ENCODE results near the gene ARHGEF37.

Gene ARHGEF37

DNA sequence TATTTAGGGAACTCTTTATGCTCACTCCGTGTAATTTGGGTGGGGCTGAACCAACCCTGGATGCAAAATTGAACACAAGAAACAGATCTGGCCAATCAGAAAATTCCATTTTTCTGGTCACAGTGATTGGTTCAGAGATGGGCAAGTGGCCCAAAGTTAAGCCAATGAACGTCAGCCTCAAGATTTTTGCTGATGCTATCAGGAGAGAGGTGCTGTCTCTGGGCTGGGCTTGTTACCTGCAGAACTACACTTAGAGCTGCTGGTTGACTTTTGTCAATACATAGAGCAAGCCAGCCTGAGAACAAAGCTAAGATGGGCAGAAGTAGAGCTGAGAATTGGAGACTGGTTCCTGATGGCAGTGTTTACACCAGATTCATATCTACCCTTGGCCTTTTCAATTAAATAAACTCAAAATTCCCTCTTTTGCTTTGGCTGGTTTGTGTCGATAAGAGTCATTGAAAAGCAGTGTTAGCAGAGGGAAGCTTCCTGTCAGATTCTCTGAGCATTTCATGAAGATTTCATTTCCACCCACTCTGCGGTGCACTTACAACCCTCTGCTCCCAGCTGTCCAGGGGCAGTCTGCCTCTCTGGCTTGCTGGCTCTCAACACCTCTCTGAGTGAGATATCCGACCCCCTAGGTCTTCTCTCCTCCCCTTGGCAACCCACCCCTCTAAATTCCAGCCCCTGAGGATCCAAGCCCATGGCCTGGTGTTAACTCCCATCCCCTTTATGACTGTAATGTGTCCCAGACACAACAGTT lies 84.3 kb downstream of the ARHGEF37 start:
- H3K27me3 ChIP-seq (ENCODE audit: low read depth, low read length): no peaks in the 10 kb centered on the region
- H3K4me2 ChIP-seq (ENCODE audit: low read length): no peak overlapping the region
- TF ChIP-seq EZH2phosphoT487 (IDR thresholded peaks at IDR 0.05; ENCODE audit: low read depth) (no peak), CTCF (IDR thresholded peaks at IDR 0.05; ENCODE audit: low read depth, low read length) (no peak)
- H3K4me1 ChIP-seq (ENCODE audit: low read length): 0 out of 2 replicates have a peak, but pooled peaks cover 2% of the 10 kb centered on the region
- H3K4me3 ChIP-seq (ENCODE audit: low read length): no peak overlapping the region
- H3K36me3 ChIP-seq (replicated peaks; ENCODE audit: low read depth, low read length): no peaks in the 10 kb centered on the region
- H3K9ac ChIP-seq (ENCODE audit: low read length): no peak overlapping the region
- H2AFZ ChIP-seq (ENCODE audit: low read depth, low read length): no peak overlapping the region
- H4K20me1 ChIP-seq (ENCODE audit: insufficient read depth, low read length): no peaks in the 10 kb centered on the region
- no peaks in the 10 kb centered on the region for H3K9me3 ChIP-seq (ENCODE audit: insufficient read depth, low read length)
- H3K79me2 ChIP-seq (ENCODE audit: low read length): no peaks in the 10 kb centered on the region
- H3K27ac ChIP-seq (ENCODE audit: low read length): no peak overlapping the region

DNA sequence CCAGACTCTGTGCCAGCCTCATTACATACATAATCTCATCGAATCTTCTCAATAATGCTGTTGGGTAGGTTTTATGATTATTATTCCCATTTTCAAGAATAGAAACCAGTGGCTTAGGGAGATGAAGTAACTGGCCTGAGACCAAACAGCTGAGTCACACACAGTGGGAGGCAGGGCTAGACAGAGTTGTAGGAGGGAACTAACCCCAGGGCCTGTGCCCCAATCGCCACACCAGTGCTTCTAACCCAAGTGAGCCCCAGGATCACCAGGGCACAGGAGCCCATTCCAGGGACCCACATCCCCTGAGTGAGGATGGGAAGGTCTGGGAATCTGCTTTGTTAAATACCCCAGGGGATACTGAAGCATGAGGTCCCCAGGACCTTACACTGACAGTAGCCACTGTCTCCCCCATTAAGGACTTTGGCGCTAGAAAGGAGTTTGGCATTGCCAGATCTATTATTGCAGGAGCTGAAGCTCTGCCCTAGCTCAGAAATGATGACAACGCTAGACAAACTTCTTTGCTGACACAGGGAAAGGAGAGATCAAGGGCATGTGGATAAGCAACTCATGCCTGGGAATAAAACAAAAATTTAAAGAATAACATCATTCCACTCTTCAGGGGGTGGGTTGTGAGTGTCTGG lies 85.0 kb downstream of the ARHGEF37 start:
- no peak overlapping the region for H3K9ac ChIP-seq (ENCODE audit: low read length)
- H3K79me2 ChIP-seq (ENCODE audit: low read length): no peaks in the 10 kb centered on the region
- H3K36me3 ChIP-seq (replicated peaks; ENCODE audit: low read depth, low read length): no peaks in the 10 kb centered on the region
- no peak overlapping the region for H3K4me3 ChIP-seq (ENCODE audit: low read length)
- H3K27me3 ChIP-seq (ENCODE audit: low read depth, low read length): no peaks in the 10 kb centered on the region
- no peaks in the 10 kb centered on the region for H4K20me1 ChIP-seq (ENCODE audit: insufficient read depth, low read length)
- TF ChIP-seq CTCF (IDR thresholded peaks at IDR 0.05; ENCODE audit: low read depth, low read length) (no peak), EZH2phosphoT487 (IDR thresholded peaks at IDR 0.05; ENCODE audit: low read depth) (no peak)
- H3K27ac ChIP-seq (ENCODE audit: low read length): no peak overlapping the region
- no peaks in the 10 kb centered on the region for H3K9me3 ChIP-seq (ENCODE audit: insufficient read depth, low read length)
- 0 out of 2 replicates have a peak, but pooled peaks cover 2% of the 10 kb centered on the region for H3K4me1 ChIP-seq (ENCODE audit: low read length)
- H2AFZ ChIP-seq (ENCODE audit: low read depth, low read length): no peak overlapping the region
- H3K4me2 ChIP-seq (ENCODE audit: low read length): no peak overlapping the region

DNA sequence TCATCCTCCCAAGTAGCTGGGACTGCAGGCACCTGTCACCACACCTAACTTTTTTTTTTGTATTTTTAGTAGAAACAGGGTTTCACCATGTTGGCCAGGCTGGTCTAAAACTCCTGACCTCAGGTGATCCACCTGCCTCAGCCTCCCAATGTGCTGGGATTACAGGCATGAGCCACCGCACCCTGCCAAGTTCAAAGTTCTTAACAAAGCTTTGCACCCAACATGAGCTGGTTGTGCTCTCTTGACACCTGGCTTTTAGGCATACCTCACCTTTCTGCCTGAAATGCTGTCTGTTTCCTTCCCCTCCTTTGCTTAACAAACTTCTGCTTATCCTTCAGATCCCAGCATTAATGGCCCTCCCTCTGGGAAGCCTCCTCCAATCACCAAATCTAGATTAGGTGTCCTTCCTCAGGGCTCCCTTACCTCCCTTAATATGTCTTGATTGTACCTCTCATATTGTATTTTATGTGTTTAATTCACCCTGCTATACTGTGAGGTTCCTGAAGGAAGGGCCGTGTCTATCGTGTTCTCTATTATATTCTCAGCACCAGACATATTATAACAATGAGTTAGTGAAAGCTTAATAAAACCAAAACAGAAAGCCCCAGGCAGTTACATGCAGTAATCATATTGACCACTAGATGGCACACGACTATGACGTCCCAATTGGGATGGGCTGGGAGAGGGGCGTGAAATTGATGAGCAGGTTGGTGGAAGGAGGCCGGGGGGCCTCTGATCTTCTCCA lies 86.0 kb downstream of the ARHGEF37 start:
- no peaks in the 10 kb centered on the region for H3K36me3 ChIP-seq (replicated peaks; ENCODE audit: low read depth, low read length)
- H3K9me3 ChIP-seq (ENCODE audit: insufficient read depth, low read length): no peaks in the 10 kb centered on the region
- H3K79me2 ChIP-seq (ENCODE audit: low read length): no peaks in the 10 kb centered on the region
- H3K4me2 ChIP-seq (ENCODE audit: low read length): 0 out of 2 replicates have a peak overlapping the region, but pooled peaks have one; percentile 24
- no peak overlapping the region for H3K9ac ChIP-seq (ENCODE audit: low read length)
- H3K27ac ChIP-seq (ENCODE audit: low read length): no peak overlapping the region
- H3K4me1 ChIP-seq (ENCODE audit: low read length): 0 out of 2 replicates have a peak, but pooled peaks cover 2% of the 10 kb centered on the region
- no peaks in the 10 kb centered on the region for H4K20me1 ChIP-seq (ENCODE audit: insufficient read depth, low read length)
- no peak overlapping the region for H3K4me3 ChIP-seq (ENCODE audit: low read length)
- no peaks in the 10 kb centered on the region for H3K27me3 ChIP-seq (ENCODE audit: low read depth, low read length)
- TF ChIP-seq CTCF (IDR thresholded peaks at IDR 0.05; ENCODE audit: low read depth, low read length) (peak; percentile 86), EZH2phosphoT487 (IDR thresholded peaks at IDR 0.05; ENCODE audit: low read depth) (no peak)
- 0 out of 2 replicates have a peak overlapping the region, but pooled peaks have one; percentile 27 for H2AFZ ChIP-seq (ENCODE audit: low read depth, low read length)
